B cell (primary cell): ENCODE measurements around the gene PARD3. TPM values are rescaled to one million over a fixed set of nuclear protein-coding genes. Genes with fewer than 3 reads are reported as not detected.

Experiments used
- ATAC-seq: fragments of 200-7000 bp; cut with Tn5 transposase; one replicate; pipeline ENCODE4 v1.10.0; 2021; ENCODE audit warnings: low read depth, mild to moderate bottlenecking, moderate number of reproducible peaks, moderate library complexity
- CTCF ChIA-PET: fragments of 350-600 bp; sonication (Branson Sonifier 250); formaldehyde crosslinking; loops from one replicate; lab custom pipeline; 2021; ENCODE audit warnings: antibody characterized with exemption, inconsistent platforms; lab: Charles Lee
- POLR2A ChIA-PET: fragments of 350-600 bp; sonication (Branson Sonifier 250); formaldehyde crosslinking; loops from one replicate; lab custom pipeline; 2021; ENCODE audit warnings: antibody characterized with exemption; lab: Charles Lee
- DNase-seq: peaks from one replicate; pipeline ENCODE4 v3.0.0; 2013
- H2AFZ ChIP-seq: 2 replicates; pipeline ENCODE4 v1.6.1; 2012; ENCODE audit warnings: mild to moderate bottlenecking, low read depth, low read length; ENCODE audit not compliant: insufficient read depth, poor library complexity, severe bottlenecking
- H3K27ac ChIP-seq, 2 donors: 1 replicate in 1 of 2; 2 replicates in 1 of 2; pipeline ENCODE4 v1.5.1; 2012 to 2013; ENCODE audit warnings: low read length in 2 of 2, mild to moderate bottlenecking in 2 of 2, moderate library complexity in 1 of 2
- H3K27me3 ChIP-seq, 4 experiments: fragments of 200-600 bp in 1 of 4; sonication (generic) in 1 of 4; replicated peaks in 1 of 4; 1 replicate in 2 of 4; 2 replicates in 2 of 4; pipeline versions ENCODE4 v1.6.1 to v1.7.0; 2013 to 2016; ENCODE audit warnings: low read length in 3 of 4, mild to moderate bottlenecking in 2 of 4, mixed read lengths in 1 of 4, moderate library complexity in 1 of 4; ENCODE audit not compliant: insufficient read depth in 4 of 4, control insufficient read depth in 3 of 4; ENCODE audit errors: control extremely low read depth in 1 of 4
- H3K36me3 ChIP-seq, 2 experiments: replicated peaks in 1 of 2; 1 replicate in 1 of 2; 2 replicates in 1 of 2; pipeline versions ENCODE4 v1.6.1 to v1.7.1; 2013; ENCODE audit warnings: low read length in 1 of 2; ENCODE audit not compliant: insufficient read depth in 2 of 2, control insufficient read depth in 1 of 2; ENCODE audit errors: control extremely low read depth in 1 of 2, extremely low read depth in 1 of 2
- H3K4me1 ChIP-seq, 2 donors: fragments of 200-600 bp in 1 of 2; sonication (generic) in 1 of 2; 1 replicate in 1 of 2; 2 replicates in 1 of 2; pipeline versions ENCODE4 v1.5.1 to v1.6.1; 2013 to 2017; ENCODE audit warnings: low read length in 2 of 2; ENCODE audit not compliant: control insufficient read depth in 2 of 2, insufficient read depth in 2 of 2
- H3K4me2 ChIP-seq: replicated peaks from 2 replicates; pipeline ENCODE3; 2012; ENCODE audit warnings: mild to moderate bottlenecking, low read depth, low read length; ENCODE audit not compliant: poor library complexity, severe bottlenecking
- H3K4me3 ChIP-seq, 5 experiments: fragments of 200-600 bp in 1 of 5; sonication (generic) in 1 of 5; 1 replicate in 3 of 5; 2 replicates in 2 of 5; pipeline versions ENCODE4 v1.5.1 to v1.7.0; 2011 to 2016; ENCODE audit warnings: low read length in 4 of 5, mild to moderate bottlenecking in 4 of 5, low read depth in 2 of 5, control low read depth in 1 of 5, moderate library complexity in 1 of 5; ENCODE audit not compliant: insufficient read depth in 1 of 5; ENCODE audit errors: control extremely low read depth in 1 of 5, extremely low read depth in 1 of 5
- H3K79me2 ChIP-seq: fragments of 200-600 bp; sonication (generic); one replicate; pipeline ENCODE4 v1.6.0; 2016; ENCODE audit warnings: low read length; ENCODE audit not compliant: control insufficient read depth, insufficient read depth
- H3K9ac ChIP-seq: fragments of 200-600 bp; sonication (generic); 2 replicates; pipeline ENCODE4 v1.6.1; 2017; ENCODE audit warnings: mild to moderate bottlenecking, low read length, moderate library complexity
- H3K9me3 ChIP-seq, 3 donors: one replicate each; pipeline versions ENCODE4 v1.6.1 to v1.7.1; 2013; ENCODE audit warnings: low read length in 2 of 3; ENCODE audit not compliant: control insufficient read depth in 2 of 3, insufficient read depth in 1 of 3; ENCODE audit errors: control extremely low read depth in 1 of 3
- H4K20me1 ChIP-seq: 2 replicates; pipeline ENCODE4 v1.6.0; 2012; ENCODE audit warnings: mild to moderate bottlenecking, low read length; ENCODE audit not compliant: insufficient read depth, control insufficient read depth, poor library complexity, severe bottlenecking
- H3K27ac Mint-ChIP-seq: one replicate; pipeline ENCODE4 v1.8.0; 2021; ENCODE audit warnings: mixed read lengths
- H3K27me3 Mint-ChIP-seq: one replicate; pipeline ENCODE4 v1.8.0; 2021; ENCODE audit warnings: mixed read lengths
- H3K4me1 Mint-ChIP-seq: one replicate; pipeline ENCODE4 v1.8.0; 2021; ENCODE audit warnings: mixed read lengths
- H3K4me3 Mint-ChIP-seq: one replicate; pipeline ENCODE4 v1.8.0; 2021; ENCODE audit warnings: mixed read lengths
- H3K9me3 Mint-ChIP-seq: one replicate; pipeline ENCODE4 v1.8.0; 2022; ENCODE audit warnings: mixed read lengths; ENCODE audit not compliant: insufficient read depth
- CTCF ChIP-seq: fragments of 200-600 bp; IDR thresholded peaks from one replicate; pipeline ENCODE4 v1.8.0; 2022; ENCODE audit warnings: antibody characterized with exemption, mild to moderate bottlenecking
- EZH2 ChIP-seq: IDR thresholded peaks from 2 replicates; pipeline ENCODE4 v1.6.1; 2012; ENCODE audit warnings: borderline replicate concordance, low read depth, mild to moderate bottlenecking, moderate library complexity, low read length; ENCODE audit not compliant: insufficient read depth, poor library complexity, severe bottlenecking
- WGBS: methylation state at CpG from one replicate; pipeline ENCODE4 v1.1.5; 2013; ENCODE audit warnings: missing lambda C conversion rate; ENCODE audit not compliant: insufficient coverage; 5-methylcytosine and 5-hydroxymethylcytosine counted together
- intact Hi-C: fragments of 100-400 bp; cut with micrococcal nuclease; formaldehyde crosslinking; loops from one replicate; pipeline ENCODE4 v1.10.0; 2022
- polyA plus RNA-seq: library from polyadenylated mRNA; depleted of rRNA; stranded (reverse); fragments of >200 nt; gene quantifications from 2 replicates; pipeline ENCODE4 v1.2.3, GENCODE V29; 2012
- total RNA-seq, 2 donors: library from RNA; stranded (reverse); fragments of 120-200 nt in 1 of 2; gene quantifications; 1 replicate in 1 of 2; 2 replicates in 1 of 2; pipeline versions ENCODE4 v1.2.3 to v1.2.4, GENCODE V29; 2013 to 2022

Gene PARD3
- total and polyA plus RNA-seq, 2 donors (not counting 1 experiment from before 2014, with no cell fraction given), result not detected

GRCh38 chr10:34474555-34475273 lies 340.4 kb downstream of the PARD3 start:
- Histone ChIP-seq H3K9me3 (no peaks in the 10 kb centered on the region), H4K20me1 (no peaks in the 10 kb centered on the region), H3K36me3 (no peaks in the 10 kb centered on the region), H3K79me2 (no peaks in the 10 kb centered on the region), H3K4me3 (no peak overlapping the region), H3K27me3 (no peaks in the 10 kb centered on the region), H3K27ac (no peak overlapping the region), H3K4me1 (no peaks in the 10 kb centered on the region), H2AFZ (no peak overlapping the region), H3K4me2 (no peak overlapping the region), H3K9ac (no peak overlapping the region)
- no CpG with 5 or more reads among the region's 5 CpGs for WGBS
- TF ChIP-seq EZH2, result no peak
- no peak for TF ChIP-seq CTCF
- ChIA-PET POLR2A (no interaction called here), CTCF (no interaction called here)
- Mint-ChIP-seq H3K27me3 (no peaks in the 10 kb centered on the region), H3K9me3 (no peaks in the 10 kb centered on the region), H3K4me3 (no peak overlapping the region), H3K27ac (no peak overlapping the region), H3K4me1 (no peaks in the 10 kb centered on the region)
- ATAC-seq (no peak), DNase-seq (no peak)
- intact Hi-C loops, result no loop called here

- WGBS, result 100% methylated on average over 1 of the region's 2 CpGs
- H3K4me3 ChIP-seq, result no peak overlapping the region
- Mint-ChIP-seq H3K4me3 (no peak overlapping the region), H3K4me1 (no peaks in the 10 kb centered on the region), H3K9me3 (no peaks in the 10 kb centered on the region), H3K27ac (no peak overlapping the region), H3K27me3 (no peaks in the 10 kb centered on the region)
- TF ChIP-seq EZH2, result no peak
- no peak for TF ChIP-seq CTCF
- no peak overlapping the region for H3K9ac ChIP-seq
- no peaks in the 10 kb centered on the region for H3K79me2 ChIP-seq
- no peak overlapping the region for H3K4me2 ChIP-seq
- no peaks in the 10 kb centered on the region for H4K20me1 ChIP-seq
- no peak overlapping the region for H2AFZ ChIP-seq
- no peaks in the 10 kb centered on the region for H3K4me1 ChIP-seq
- DNase-seq, result no peak
- intact Hi-C loops, result no loop called here
- H3K36me3 ChIP-seq, result no peaks in the 10 kb centered on the region
- ATAC-seq, result no peak
- CTCF ChIA-PET, result no interaction called here
- no peaks in the 10 kb centered on the region for H3K27me3 ChIP-seq
- POLR2A ChIA-PET, result no interaction called here
- no peak overlapping the region for H3K27ac ChIP-seq
- no peaks in the 10 kb centered on the region for H3K9me3 ChIP-seq
These were observed 341.1 kb downstream of the PARD3 start for GRCh38 chr10:34474009-34474376.
